GM23338 (cell line): ENCODE data around the gene ZNF443. TPM values are rescaled to one million over a fixed set of nuclear protein-coding genes. Genes with fewer than 3 reads are reported as not detected.
A peak's percentile ranks its signal among the peaks of the same experiment; 100 is the strongest.
"Not testable (repeated sequence)": the region's sequence is repeated elsewhere in the genome, so short reads cannot be mapped to it uniquely, and the experiment has no call there.

Source experiments
- ATAC-seq: fragments of 200-7000 bp; cut with Tn5 transposase; 3 replicates; pipeline ENCODE4 v1.9.1; 2020
- DNase-seq: peaks from one replicate; pipeline ENCODE4 v3.0.0-alpha.2; 2015; ENCODE audit warnings: low spot score
- H2AFZ ChIP-seq: fragments of 200-600 bp; sonication (generic); 2 replicates; pipeline ENCODE4 v1.8.0; 2016; ENCODE audit warnings: antibody characterized with exemption, mild to moderate bottlenecking, moderate library complexity
- H3F3A ChIP-seq: fragments of 200-600 bp; sonication (generic); replicated peaks from 2 replicates; pipeline ENCODE4 v1.8.0; 2017; ENCODE audit warnings: antibody characterized with exemption, mixed run types, low read depth
- H3K27ac ChIP-seq: fragments of 200-600 bp; sonication (generic); 2 replicates; pipeline ENCODE4 v1.6.1; 2016; ENCODE audit warnings: low read depth
- H3K27me3 ChIP-seq: fragments of 200-600 bp; sonication (generic); 2 replicates; pipeline ENCODE4 v1.8.0; 2016; ENCODE audit warnings: mild to moderate bottlenecking, mixed run types, moderate library complexity; ENCODE audit not compliant: insufficient read depth
- H3K36me3 ChIP-seq: fragments of 200-600 bp; sonication (generic); 2 replicates; pipeline ENCODE4 v1.8.0; 2016; ENCODE audit warnings: mild to moderate bottlenecking; ENCODE audit not compliant: insufficient read depth
- H3K4me1 ChIP-seq: fragments of 200-600 bp; sonication (generic); 2 replicates; pipeline ENCODE4 v1.8.0; 2016; ENCODE audit warnings: mild to moderate bottlenecking, moderate library complexity; ENCODE audit not compliant: insufficient read depth
- H3K4me2 ChIP-seq: fragments of 200-600 bp; sonication (generic); 2 replicates; pipeline ENCODE4 v1.7.1; 2017; ENCODE audit warnings: mixed run types
- H3K4me3 ChIP-seq: fragments of 200-600 bp; sonication (generic); 2 replicates; pipeline ENCODE4 v1.6.1; 2016; ENCODE audit warnings: mixed run types
- H3K79me2 ChIP-seq: fragments of 200-600 bp; sonication (generic); replicated peaks from 2 replicates; pipeline ENCODE4 v1.8.0; 2017; ENCODE audit warnings: mild to moderate bottlenecking; ENCODE audit not compliant: insufficient read depth
- H3K9me2 ChIP-seq: fragments of 200-600 bp; sonication (generic); 2 replicates; pipeline ENCODE4 v1.8.0; 2017; ENCODE audit not compliant: insufficient read depth
- H4K20me1 ChIP-seq: fragments of 200-600 bp; sonication (generic); replicated peaks from 2 replicates; pipeline ENCODE4 v1.8.0; 2017; ENCODE audit warnings: mild to moderate bottlenecking; ENCODE audit not compliant: insufficient read depth
- H3K27ac Mint-ChIP-seq: 2 replicates; pipeline ENCODE4 v1.8.0; 2020; ENCODE audit warnings: inconsistent platforms, mild to moderate bottlenecking, moderate library complexity, mixed read lengths
- H3K27me3 Mint-ChIP-seq: 3 replicates; pipeline ENCODE4 v1.8.0; 2022; ENCODE audit warnings: low read depth, mild to moderate bottlenecking, moderate library complexity, mixed read lengths, inconsistent platforms; ENCODE audit not compliant: insufficient read depth, poor library complexity
- H3K36me3 Mint-ChIP-seq: 3 replicates; pipeline ENCODE4 v1.8.0; 2021; ENCODE audit warnings: low read depth, mild to moderate bottlenecking, inconsistent platforms, moderate library complexity, mixed read lengths
- H3K4me1 Mint-ChIP-seq: 3 replicates; pipeline ENCODE4 v1.8.0; 2020; ENCODE audit warnings: mild to moderate bottlenecking, inconsistent platforms, mixed read lengths
- H3K4me3 Mint-ChIP-seq: 3 replicates; pipeline ENCODE4 v1.8.0; 2021; ENCODE audit warnings: moderate library complexity, mild to moderate bottlenecking, inconsistent platforms, mixed read lengths
- H3K9me3 Mint-ChIP-seq: 3 replicates; pipeline ENCODE4 v1.8.0; 2020; ENCODE audit warnings: moderate library complexity, mild to moderate bottlenecking, inconsistent platforms, mixed read lengths
- CREB1 ChIP-seq: fragments of 250-450 bp; sonication (Bioruptor Pico); IDR thresholded peaks from 2 replicates; pipeline ENCODE4 v1.5.0; 2020; ENCODE audit warnings: low read depth, mild to moderate bottlenecking, moderate library complexity
- CTCF ChIP-seq, 2 experiments: fragments of 200-600 bp in 1 of 2; sonication (generic) in 1 of 2; conservative IDR thresholded peaks; 2 replicates each; pipeline versions ENCODE4 v1.5.1 to v1.6.1; 2016 to 2017; ENCODE audit warnings: antibody characterized with exemption in 2 of 2, low read depth in 2 of 2, mild to moderate bottlenecking in 2 of 2, moderate library complexity in 1 of 2
- ETS1 ChIP-seq: IDR thresholded peaks from 2 replicates; pipeline ENCODE4 v1.6.1; 2016; ENCODE audit warnings: antibody characterized with exemption
- POLR2AphosphoS5 ChIP-seq: IDR thresholded peaks from 2 replicates; pipeline ENCODE4 v1.6.1; 2016; ENCODE audit warnings: antibody characterized with exemption, low read depth
- ZNF114 ChIP-seq: fragments of 250-450 bp; sonication (Bioruptor Pico); IDR thresholded peaks from 2 replicates; pipeline ENCODE4 v1.5.0; 2020; ENCODE audit warnings: mild to moderate bottlenecking, moderate library complexity
- ZNF462 ChIP-seq: fragments of 250-450 bp; sonication (Bioruptor Pico); IDR thresholded peaks from 2 replicates; pipeline ENCODE4 v1.5.0; 2020; ENCODE audit warnings: mild to moderate bottlenecking, moderate library complexity
- polyA plus RNA-seq: library from polyadenylated mRNA; unstranded; fragments of >200 nt; fragmentation: Nextera tagmentation; extraction: Ambion mirVana; gene quantifications from 2 replicates; pipeline ENCODE4 v1.2.1, GENCODE V29; 2016
- total RNA-seq: library from RNA; depleted of rRNA; stranded (reverse); fragments of >200 nt; shearing (Covaris generic); gene quantifications from 2 replicates; pipeline ENCODE4 v1.2.3, GENCODE V29; 2014

The ZNF443 gene
- total and polyA plus RNA-seq, 2 experiments from 2014 or later: 5.4 to 10.0 TPM

- no peaks in the 10 kb centered on the region for H3K36me3 ChIP-seq
- no peaks in the 10 kb centered on the region; the same call in 1 of the 2 replicates for H4K20me1 ChIP-seq
- H3K9me2 ChIP-seq: no peaks in the 10 kb centered on the region
- H3F3A ChIP-seq: 0 out of 2 replicates have a peak, but pooled peaks cover 3% of the 10 kb centered on the region
- H3K27ac ChIP-seq: 0 out of 2 replicates have a peak within 1 kb of the TSS, but pooled peaks have one; percentile 53
- DNase-seq: peak; percentile 92
- peak; percentile 89 for ATAC-seq
- TF ChIP-seq ZNF462 (CRISPR knock-in tag) (no peak), ETS1 (no peak), ZNF114 (CRISPR knock-in tag) (no peak), POLR2AphosphoS5 (peak; percentile 77), CTCF (conservative IDR thresholded peaks at IDR 0.05; ENCODE audit: low read depth in 2 of 2) (0 out of 4 replicates have a peak, but pooled peaks of 1 of the 2 experiments have one; percentile 8), CREB1 (CRISPR knock-in tag) (no peak)
- peak within 1 kb of the TSS; percentile 88 for H2AFZ ChIP-seq
- peaks cover 29% of the 10 kb centered on the region for H3K9me3 Mint-ChIP-seq
- H3K4me2 ChIP-seq: peak within 1 kb of the TSS; percentile 96
- H3K27ac Mint-ChIP-seq: peak within 1 kb of the TSS; percentile 59; the same call in 1 of the 2 replicates
- H3K4me3 Mint-ChIP-seq: peak within 1 kb of the TSS; percentile 86
- H3K4me1 Mint-ChIP-seq: peaks cover 4% of the 10 kb centered on the region; the same call in 2 of the 3 replicates
- peak within 1 kb of the TSS; percentile 86 for H3K4me3 ChIP-seq
- H3K27me3 ChIP-seq: no peaks in the 10 kb centered on the region
- H3K4me1 ChIP-seq: 0 out of 2 replicates have a peak, but pooled peaks cover 4% of the 10 kb centered on the region
- peaks cover 13% of the 10 kb centered on the region for H3K27me3 Mint-ChIP-seq
- peaks cover 10% of the 10 kb centered on the region for H3K36me3 Mint-ChIP-seq
- peaks cover 6% of the 10 kb centered on the region; the same call in 1 of the 2 replicates for H3K79me2 ChIP-seq
These were observed 40.0 kb downstream of the ZNF443 start, which contains the start of gene ZNF799 for GRCh38 chr19:12400633-12401502. Gene ZNF799, minus strand, starts transcription at chr19:12401271. Its CDS starts 201 bp downstream, at chr19:12401070.

GRCh38 chr19:12399901-12400632 lies 40.8 kb downstream of the ZNF443 start:
- H3K27ac ChIP-seq, H3K36me3 Mint-ChIP-seq, H3K27me3 ChIP-seq, H3K79me2 ChIP-seq, H3K4me1 ChIP-seq, H3K9me2 ChIP-seq, H3K4me1 Mint-ChIP-seq, H3F3A ChIP-seq, H3K36me3 ChIP-seq, H4K20me1 ChIP-seq: not testable (repeated sequence)
- Mint-ChIP-seq H3K27me3 (peaks cover 13% of the 10 kb centered on the region), H3K4me3 (peak overlapping the region; percentile 86), H3K9me3 (peaks cover 26% of the 10 kb centered on the region), H3K27ac (peak overlapping the region; percentile 59; the same call in 1 of the 2 replicates)
- H3K4me3 ChIP-seq: peak overlapping the region; percentile 86
- peak overlapping the region; percentile 96 for H3K4me2 ChIP-seq
- peak; percentile 71 for DNase-seq
- peak; percentile 65 for ATAC-seq
- peak overlapping the region; percentile 87 for H2AFZ ChIP-seq
